IMR-90 (cell line): Measurements from ENCODE around the gene ASS1. TPM values are rescaled to one million over a fixed set of nuclear protein-coding genes. Genes with fewer than 3 reads are reported as not detected.

Source experiments
- ATAC-seq: fragments of 200-7000 bp; cut with Tn5 transposase; 2 replicates; pipeline ENCODE4 v1.9.1; 2020; ENCODE audit warnings: low read depth, mild to moderate bottlenecking, moderate library complexity
- BruUV-seq: library from RNA; stranded (reverse); fragments of 400-500 nt; replicated peaks from 2 replicates; lab custom pipeline; 2021; lab: Mats Ljungman, UMichigan
- CTCF ChIA-PET: fragments of 300-600 bp; formaldehyde crosslinking; extraction: SDS; loops from one replicate; lab custom pipeline; 2021; ENCODE audit warnings: antibody characterized with exemption; lab: Yijun Ruan, JAX
- POLR2A ChIA-PET: fragments of 300-600 bp; sonication (Branson Sonifier 250); formaldehyde crosslinking; loops from one replicate; lab custom pipeline; 2022; ENCODE audit warnings: antibody characterized with exemption; ENCODE audit not compliant: unreplicated experiment; lab: Charles Lee
- DNase-seq: peaks from one replicate; pipeline ENCODE4 v3.0.0; 2013
- H2AFZ ChIP-seq: replicated peaks from 2 replicates; pipeline ENCODE3; 2013; ENCODE audit warnings: low read length, mild to moderate bottlenecking; ENCODE audit not compliant: poor library complexity
- H2AK5ac ChIP-seq: 2 replicates; pipeline ENCODE4 v1.6.1; 2013; ENCODE audit warnings: low read depth, low read length, inconsistent platforms
- H2AK9ac ChIP-seq: replicated peaks from 2 replicates; pipeline ENCODE3; 2013; ENCODE audit warnings: mild to moderate bottlenecking, low read depth, low read length, moderate library complexity; ENCODE audit not compliant: poor library complexity
- H2BK120ac ChIP-seq: 2 replicates; pipeline ENCODE4 v1.6.1; 2013; ENCODE audit warnings: low read depth, low read length, inconsistent platforms
- H2BK15ac ChIP-seq: 3 replicates; pipeline ENCODE4 v1.6.1; 2013; ENCODE audit warnings: low read depth, low read length, inconsistent platforms
- H2BK20ac ChIP-seq: 2 replicates; pipeline ENCODE4 v1.6.1; 2013; ENCODE audit warnings: low read depth, mild to moderate bottlenecking, inconsistent platforms, low read length, moderate library complexity
- H2BK5ac ChIP-seq: 2 replicates; pipeline ENCODE4 v1.6.1; 2013; ENCODE audit warnings: mild to moderate bottlenecking, low read depth, low read length, inconsistent platforms; ENCODE audit not compliant: poor library complexity, severe bottlenecking
- H3K14ac ChIP-seq: replicated peaks from 2 replicates; pipeline ENCODE4 v1.6.1; 2013; ENCODE audit warnings: low read depth, low read length, inconsistent platforms
- H3K18ac ChIP-seq: 2 replicates; pipeline ENCODE4 v1.6.1; 2013; ENCODE audit warnings: low read depth, low read length, control low read depth
- H3K23ac ChIP-seq: 2 replicates; pipeline ENCODE4 v1.6.1; 2013; ENCODE audit warnings: low read depth, low read length, inconsistent platforms
- H3K27ac ChIP-seq: 2 replicates; pipeline ENCODE4 v1.5.1; 2013; ENCODE audit warnings: mild to moderate bottlenecking, control low read depth, low read length; ENCODE audit not compliant: insufficient read depth
- H3K27me3 ChIP-seq: 2 replicates; pipeline ENCODE4 v1.6.1; 2013; ENCODE audit warnings: low read length; ENCODE audit not compliant: control insufficient read depth, insufficient read depth
- H3K36me3 ChIP-seq: 2 replicates; pipeline ENCODE4 v1.6.1; 2013; ENCODE audit warnings: low read length, mixed read lengths; ENCODE audit not compliant: control insufficient read depth, insufficient read depth
- H3K4ac ChIP-seq: 2 replicates; pipeline ENCODE4 v1.6.1; 2013; ENCODE audit warnings: low read depth, low read length, inconsistent platforms
- H3K4me1 ChIP-seq: 2 replicates; pipeline ENCODE4 v1.6.1; 2013; ENCODE audit warnings: low read length, mixed read lengths; ENCODE audit not compliant: control insufficient read depth, insufficient read depth
- H3K4me2 ChIP-seq: 2 replicates; pipeline ENCODE4 v1.6.1; 2013; ENCODE audit warnings: low read depth, mild to moderate bottlenecking, control low read depth, low read length, moderate library complexity
- H3K4me3 ChIP-seq: 2 replicates; pipeline ENCODE4 v1.5.1; 2013; ENCODE audit warnings: low read depth, mild to moderate bottlenecking, control low read depth, low read length, moderate library complexity; ENCODE audit not compliant: insufficient read depth
- H3K56ac ChIP-seq: 2 replicates; pipeline ENCODE4 v1.6.1; 2013; ENCODE audit warnings: low read length, inconsistent platforms; ENCODE audit not compliant: insufficient read depth; ENCODE audit errors: extremely low read depth
- H3K79me1 ChIP-seq, 2 experiments: 2 replicates each; pipeline ENCODE4 v1.6.1; 2013; ENCODE audit warnings: low read length in 2 of 2, inconsistent platforms in 1 of 2, low read depth in 1 of 2
- H3K9ac ChIP-seq: 2 replicates; pipeline ENCODE4 v1.6.1; 2013; ENCODE audit warnings: low read depth, low read length, control low read depth
- H3K9me1 ChIP-seq: 2 replicates; pipeline ENCODE4 v1.6.1; 2013; ENCODE audit warnings: low read length, inconsistent platforms; ENCODE audit not compliant: insufficient read depth
- H3K9me3 ChIP-seq: 2 replicates; pipeline ENCODE4 v1.6.1; 2013; ENCODE audit warnings: low read length; ENCODE audit not compliant: control insufficient read depth, insufficient read depth
- H4K20me1 ChIP-seq: 2 replicates; pipeline ENCODE4 v1.6.1; 2013; ENCODE audit warnings: low read length, inconsistent platforms; ENCODE audit not compliant: insufficient read depth
- H4K5ac ChIP-seq: 2 replicates; pipeline ENCODE4 v1.6.1; 2013; ENCODE audit warnings: mild to moderate bottlenecking, low read depth, low read length, control low read depth
- H4K8ac ChIP-seq, 2 experiments: 2 replicates each; pipeline ENCODE4 v1.6.1; 2013; ENCODE audit warnings: low read depth in 2 of 2, low read length in 2 of 2, control low read depth in 1 of 2, inconsistent platforms in 1 of 2
- H4K91ac ChIP-seq: 2 replicates; pipeline ENCODE4 v1.6.1; 2013; ENCODE audit warnings: low read depth, low read length, inconsistent platforms; ENCODE audit not compliant: insufficient read depth
- BHLHE40 ChIP-seq: fragments of 150-350 bp; IDR thresholded peaks from 2 replicates; pipeline ENCODE4 v1.6.1; 2016; ENCODE audit warnings: mild to moderate bottlenecking, low read depth, low read length
- CEBPB ChIP-seq: IDR thresholded peaks from 2 replicates; pipeline ENCODE4 v1.6.1; 2012; ENCODE audit warnings: low read depth, low read length, improper control_type of control experiment
- CTCF ChIP-seq: conservative IDR thresholded peaks from 2 replicates; pipeline ENCODE4 v1.5.1; 2012; ENCODE audit warnings: mild to moderate bottlenecking, low read depth, low read length, improper control_type of control experiment
- ELK1 ChIP-seq: fragments of 150-350 bp; IDR thresholded peaks from 2 replicates; pipeline ENCODE4 v1.6.1; 2016; ENCODE audit warnings: low read depth, mild to moderate bottlenecking, low read length, moderate library complexity, borderline replicate concordance
- MAFK ChIP-seq: IDR thresholded peaks from 2 replicates; pipeline ENCODE4 v1.6.1; 2012; ENCODE audit warnings: low read depth, low read length, improper control_type of control experiment
- MXI1 ChIP-seq: IDR thresholded peaks from 2 replicates; pipeline ENCODE4 v1.6.1; 2012; ENCODE audit warnings: low read depth, mild to moderate bottlenecking, low read length, moderate library complexity, borderline replicate concordance
- NFE2L2 ChIP-seq: fragments of 150-350 bp; IDR thresholded peaks from 2 replicates; pipeline ENCODE4 v1.6.1; 2016; ENCODE audit warnings: low read depth, mild to moderate bottlenecking, low read length
- POLR2A ChIP-seq: IDR thresholded peaks from 2 replicates; pipeline ENCODE4 v1.6.1; 2012; ENCODE audit warnings: mild to moderate bottlenecking, low read depth, low read length
- RCOR1 ChIP-seq: IDR thresholded peaks from 2 replicates; pipeline ENCODE4 v1.6.1; 2012; ENCODE audit warnings: mild to moderate bottlenecking, low read length, improper control_type of control experiment; ENCODE audit not compliant: insufficient replicate concordance
- RFX5 ChIP-seq: IDR thresholded peaks from 2 replicates; pipeline ENCODE4 v1.8.0; 2012; ENCODE audit warnings: low read depth, mild to moderate bottlenecking, low read length, moderate library complexity
- SMC3 ChIP-seq: fragments of 150-350 bp; IDR thresholded peaks from 2 replicates; pipeline ENCODE4 v1.6.1; 2016; ENCODE audit warnings: low read depth, mild to moderate bottlenecking, antibody characterized with exemption, low read length, moderate library complexity
- USF2 ChIP-seq: fragments of 150-350 bp; IDR thresholded peaks from 2 replicates; pipeline ENCODE4 v1.6.1; 2017; ENCODE audit warnings: mild to moderate bottlenecking, antibody characterized with exemption, low read length, low read depth
- WGBS, 2 experiments: methylation state at CpG; one replicate each; pipeline versions ENCODE4 v1.1.5 to v1.1.7; 2013; ENCODE audit warnings: missing lambda C conversion rate in 2 of 2; ENCODE audit not compliant: insufficient read length in 1 of 2; ENCODE audit errors: extremely low coverage in 2 of 2; 5-methylcytosine and 5-hydroxymethylcytosine counted together
- dilution Hi-C: fragments of 300-500 bp; cut with HindIII; formaldehyde crosslinking; loops from one replicate; pipeline ENCODE4 v1.14.3; 2018; ENCODE audit warnings: low sequenced_read_pairs; ENCODE audit not compliant: unreplicated experiment
- in situ Hi-C: fragments of 300-500 bp; cut with MboI; formaldehyde crosslinking; loops from 3 replicates; pipeline ENCODE4 v1.14.3; 2019; ENCODE audit warnings: low sequenced_read_pairs, inconsistent platforms, mixed read lengths
- intact Hi-C: fragments of 100-400 bp; cut with micrococcal nuclease; formaldehyde crosslinking; loops from 2 replicates; pipeline ENCODE4 v1.10.0; 2022
- polyA plus RNA-seq, 3 experiments: library from polyadenylated mRNA; depleted of rRNA; stranded (reverse); fragments of >200 nt; gene quantifications; 2 replicates each; pipeline ENCODE4 v1.2.3, GENCODE V29; 2012; ENCODE audit warnings: low replicate concordance in 1 of 3
- total RNA-seq: library from RNA; depleted of rRNA; stranded (reverse); fragments of >200 nt; gene quantifications from 2 replicates; pipeline ENCODE4 v1.2.3, GENCODE V29; 2012

The ASS1 gene
- total and polyA plus RNA-seq, 2 of the 4 experiments (the other 2 are of a cell fraction) = 39.6 to 41.9 TPM

GRCh38 chr9:130531670-130532069, 86.9 kb downstream of the ASS1 start:
- H4K20me1 ChIP-seq = no peaks in the 10 kb centered on the region
- no peak for ATAC-seq
- no peaks in the 10 kb centered on the region for H3K9me3 ChIP-seq
- TF ChIP-seq MAFK (no peak), RCOR1 (no peak), MXI1 (no peak), NFE2L2 (no peak), BHLHE40 (no peak), POLR2A (no peak), RFX5 (no peak), USF2 (no peak), SMC3 (no peak), ELK1 (no peak), CEBPB (no peak), CTCF (no peak)
- ChIA-PET CTCF (no interaction called here), POLR2A (no interaction called here)
- in situ Hi-C loops = no loop called here
- H2AK5ac ChIP-seq = no peak overlapping the region
- no peak overlapping the region for H4K8ac ChIP-seq
- H3K18ac ChIP-seq = no peak overlapping the region
- intact Hi-C loops = no loop called here
- no peak overlapping the region for H4K91ac ChIP-seq
- no peaks in the 10 kb centered on the region for H3K9me1 ChIP-seq
- no peak overlapping the region for H3K4ac ChIP-seq
- H2AK9ac ChIP-seq = no peak overlapping the region
- H2BK15ac ChIP-seq = no peak overlapping the region
- no peaks in the 10 kb centered on the region for H3K36me3 ChIP-seq
- H3K56ac ChIP-seq = no peak overlapping the region
- no peak overlapping the region for H3K4me3 ChIP-seq
- no peak overlapping the region for H2AFZ ChIP-seq
- H3K23ac ChIP-seq = no peak overlapping the region
- dilution Hi-C loops = no loop called here
- H2BK120ac ChIP-seq = no peak overlapping the region
- H4K5ac ChIP-seq = no peak overlapping the region
- no CpG with 5 or more reads among the region's 8 CpGs for WGBS, 2 experiments
- H3K27me3 ChIP-seq = peaks cover 73% of the 10 kb centered on the region
- H3K79me1 ChIP-seq = no peaks in the 10 kb centered on the region
- H3K27ac ChIP-seq = no peak overlapping the region
- no TSS peak for BruUV-seq
- no peaks in the 10 kb centered on the region; the same call in 1 of the 2 replicates for H3K4me1 ChIP-seq
- H2BK20ac ChIP-seq = no peak overlapping the region
- DNase-seq = no peak
- no peak overlapping the region for H3K4me2 ChIP-seq
- H3K9ac ChIP-seq = no peak overlapping the region
- no peak overlapping the region for H3K14ac ChIP-seq
- no peak overlapping the region for H2BK5ac ChIP-seq
